Measurements from ENCODE around the gene HPCAL4. TPM values are rescaled to one million over a fixed set of nuclear protein-coding genes. Genes with fewer than 3 reads are reported as not detected.
A peak's percentile ranks its signal among the peaks of the same experiment; 100 is the strongest.

HPCAL4 gene
- total RNA-seq, 1 donor from 2014 or later, result 0.49 TPM

DNA sequence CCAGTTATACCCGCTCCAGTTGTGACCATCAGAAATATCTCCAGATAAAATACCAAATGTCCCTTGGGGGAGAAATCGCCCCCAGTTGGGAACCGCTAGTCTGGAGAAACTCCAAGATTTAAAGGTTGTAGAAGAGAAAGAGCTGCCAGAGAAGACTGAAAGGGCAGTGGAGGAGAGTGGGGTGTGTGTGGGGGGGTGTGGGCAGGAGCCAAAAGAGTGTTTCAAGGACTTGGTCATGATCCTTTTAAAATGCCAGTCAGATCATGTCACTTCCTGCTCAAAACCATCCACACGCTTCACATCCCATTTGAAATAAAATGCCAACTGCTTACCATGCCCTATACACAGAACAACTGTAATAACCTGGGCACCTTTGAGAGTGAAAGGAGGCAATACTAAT, 48.4 kb downstream of the HPCAL4 start:
- Histone ChIP-seq H3K27me3 (no peaks in the 10 kb centered on the region), H3K9me3 (no peaks in the 10 kb centered on the region), H3K4me1 (peaks cover 39% of the 10 kb centered on the region), H3K36me3 (no peaks in the 10 kb centered on the region), H3K4me3 (no peak overlapping the region), H3K27ac (no peak overlapping the region)
- TF ChIP-seq POLR2AphosphoS5 (IDR thresholded peaks at IDR 0.05; ENCODE audit: insufficient read depth in 1 of 2, low read depth in 1 of 2) (no peak), POLR2A (IDR thresholded peaks at IDR 0.05) (no peak)
- TF ChIP-seq, protein P1, sequence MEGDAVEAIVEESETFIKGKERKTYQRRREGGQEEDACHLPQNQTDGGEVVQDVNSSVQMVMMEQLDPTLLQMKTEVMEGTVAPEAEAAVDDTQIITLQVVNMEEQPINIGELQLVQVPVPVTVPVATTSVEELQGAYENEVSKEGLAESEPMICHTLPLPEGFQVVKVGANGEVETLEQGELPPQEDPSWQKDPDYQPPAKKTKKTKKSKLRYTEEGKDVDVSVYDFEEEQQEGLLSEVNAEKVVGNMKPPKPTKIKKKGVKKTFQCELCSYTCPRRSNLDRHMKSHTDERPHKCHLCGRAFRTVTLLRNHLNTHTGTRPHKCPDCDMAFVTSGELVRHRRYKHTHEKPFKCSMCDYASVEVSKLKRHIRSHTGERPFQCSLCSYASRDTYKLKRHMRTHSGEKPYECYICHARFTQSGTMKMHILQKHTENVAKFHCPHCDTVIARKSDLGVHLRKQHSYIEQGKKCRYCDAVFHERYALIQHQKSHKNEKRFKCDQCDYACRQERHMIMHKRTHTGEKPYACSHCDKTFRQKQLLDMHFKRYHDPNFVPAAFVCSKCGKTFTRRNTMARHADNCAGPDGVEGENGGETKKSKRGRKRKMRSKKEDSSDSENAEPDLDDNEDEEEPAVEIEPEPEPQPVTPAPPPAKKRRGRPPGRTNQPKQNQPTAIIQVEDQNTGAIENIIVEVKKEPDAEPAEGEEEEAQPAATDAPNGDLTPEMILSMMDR (IDR thresholded peaks at IDR 0.05), result no peak
- DNase-seq (ENCODE audit: extremely low spot score in 2 of 2), result no peak
- intact Hi-C loops (cut with DNase I), result no loop called here

DNA sequence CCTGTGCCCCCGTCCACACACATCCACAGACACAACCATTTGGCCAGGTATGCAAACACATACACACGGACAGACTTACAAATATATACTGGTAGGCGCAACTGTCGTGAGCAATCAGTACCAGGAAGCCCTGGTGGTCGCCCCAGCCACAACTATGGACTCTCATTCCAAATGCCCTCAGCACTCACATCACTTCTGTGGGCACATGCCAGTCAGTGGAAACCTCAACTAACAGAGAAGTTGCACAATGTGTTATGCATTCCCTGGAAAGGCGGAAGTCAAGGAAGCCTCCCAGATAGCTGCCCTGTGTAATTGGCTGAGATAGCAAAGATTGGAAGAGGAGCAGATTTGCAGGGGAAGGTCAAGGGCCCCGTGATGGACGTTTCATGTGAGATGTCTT, 50.4 kb downstream of the HPCAL4 start:
- no peaks in the 10 kb centered on the region for H3K27me3 ChIP-seq
- H3K4me3 ChIP-seq, result no peak overlapping the region
- no peak for DNase-seq (ENCODE audit: extremely low spot score in 2 of 2)
- H3K36me3 ChIP-seq, result no peaks in the 10 kb centered on the region
- intact Hi-C loops (cut with DNase I), result no loop called here
- TF ChIP-seq, protein P1 (IDR thresholded peaks at IDR 0.05), result no peak
- no peaks in the 10 kb centered on the region for H3K9me3 ChIP-seq
- H3K27ac ChIP-seq, result no peak overlapping the region
- peaks cover 20% of the 10 kb centered on the region for H3K4me1 ChIP-seq

DNA sequence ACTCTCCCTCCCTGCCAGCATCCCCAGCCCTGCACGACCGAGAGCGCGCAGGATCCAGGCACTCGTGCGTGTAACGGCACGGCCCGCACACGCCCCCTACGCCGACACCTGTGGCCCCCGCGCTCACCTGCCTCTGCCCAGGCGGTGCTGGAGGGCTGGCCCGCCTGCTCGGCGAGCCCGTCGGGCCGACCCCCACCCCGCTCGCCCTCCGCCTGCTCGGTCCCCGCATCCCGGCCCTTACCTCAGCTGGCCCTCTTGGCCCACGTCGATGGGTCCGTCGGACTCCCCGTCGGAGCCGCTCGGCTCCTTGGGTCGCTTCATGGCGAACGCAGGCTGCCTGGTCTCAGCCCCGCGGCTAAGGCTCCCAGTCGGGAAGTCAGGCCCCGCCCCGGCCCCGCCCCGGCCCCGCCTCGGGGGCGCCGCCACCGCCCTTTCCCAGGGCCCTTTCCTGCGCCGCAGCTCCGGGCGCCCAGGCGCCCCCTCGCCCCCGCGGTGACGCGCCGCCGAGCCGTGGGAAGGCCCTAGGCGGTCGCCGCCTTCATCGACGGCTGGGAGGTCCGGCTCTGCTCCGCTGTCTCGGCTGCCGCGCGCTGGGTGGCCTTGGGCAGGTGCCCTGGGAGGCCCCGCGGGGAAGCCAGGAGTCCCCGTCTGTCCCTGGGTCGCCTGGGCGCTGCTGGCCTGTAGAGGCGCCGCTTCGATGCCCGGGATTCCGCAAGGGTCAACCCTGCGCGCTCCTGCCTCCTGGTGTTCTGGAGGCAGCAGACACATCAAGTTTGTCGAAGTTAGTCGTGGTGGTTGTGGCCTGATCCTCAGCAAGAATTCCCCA, 51.7 kb downstream of the HPCAL4 start, which contains the start of gene HEYL:
Gene HEYL, minus strand, starts transcription at position 339 of the 826 bp plus-strand sequence. Its CDS starts 18 bp downstream, at position 321.
- Histone ChIP-seq H3K9me3 (no peaks in the 10 kb centered on the region), H3K36me3 (no peaks in the 10 kb centered on the region), H3K4me1 (peaks cover 9% of the 10 kb centered on the region), H3K27me3 (no peaks in the 10 kb centered on the region), H3K4me3 (peak within 1 kb of the TSS; percentile 38 to 45), H3K27ac (peak within 1 kb of the TSS; percentile 75)
- intact Hi-C loops (cut with DNase I), result no loop called here
- DNase-seq (ENCODE audit: extremely low spot score in 2 of 2), result no peak
- TF ChIP-seq POLR2A (IDR thresholded peaks at IDR 0.05) (no peak), POLR2AphosphoS5 (IDR thresholded peaks at IDR 0.05; ENCODE audit: insufficient read depth in 1 of 2, low read depth in 1 of 2) (peak in 1 of 2 donors; percentile 22)
- TF ChIP-seq, protein P1 (IDR thresholded peaks at IDR 0.05), result peak in 1 of 3 experiments; percentile 9

DNA sequence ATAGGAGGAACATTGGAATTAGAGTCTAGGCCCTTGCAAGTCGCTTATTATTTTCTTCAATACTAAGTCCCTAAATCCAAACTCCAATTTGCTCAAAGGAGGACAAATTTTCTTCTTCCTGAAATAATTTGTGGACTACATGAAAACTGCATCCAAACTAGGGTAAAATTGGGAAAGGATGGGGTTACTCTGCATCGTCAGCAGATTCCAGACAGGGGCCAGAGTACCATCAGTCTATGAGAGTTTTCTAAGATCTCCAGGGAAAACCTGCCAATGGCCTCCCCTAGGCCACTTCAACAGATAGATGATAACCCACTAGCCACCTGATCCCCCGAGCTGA, 52.3 kb downstream of the HPCAL4 start:
- no peaks in the 10 kb centered on the region for H3K27me3 ChIP-seq
- H3K36me3 ChIP-seq, result no peaks in the 10 kb centered on the region
- no peaks in the 10 kb centered on the region for H3K9me3 ChIP-seq
- peak overlapping the region; percentile 38 to 45 for H3K4me3 ChIP-seq
- intact Hi-C loops (cut with DNase I), result no loop called here
- peaks cover 9% of the 10 kb centered on the region for H3K4me1 ChIP-seq
- H3K27ac ChIP-seq, result peak overlapping the region; percentile 75
- no peak for DNase-seq (ENCODE audit: extremely low spot score in 2 of 2)
- no peak for TF ChIP-seq POLR2AphosphoS5 (IDR thresholded peaks at IDR 0.05; ENCODE audit: insufficient read depth in 1 of 2, low read depth in 1 of 2)
- TF ChIP-seq, protein P1 (IDR thresholded peaks at IDR 0.05), result no peak
- no peak for TF ChIP-seq POLR2A (IDR thresholded peaks at IDR 0.05)

DNA sequence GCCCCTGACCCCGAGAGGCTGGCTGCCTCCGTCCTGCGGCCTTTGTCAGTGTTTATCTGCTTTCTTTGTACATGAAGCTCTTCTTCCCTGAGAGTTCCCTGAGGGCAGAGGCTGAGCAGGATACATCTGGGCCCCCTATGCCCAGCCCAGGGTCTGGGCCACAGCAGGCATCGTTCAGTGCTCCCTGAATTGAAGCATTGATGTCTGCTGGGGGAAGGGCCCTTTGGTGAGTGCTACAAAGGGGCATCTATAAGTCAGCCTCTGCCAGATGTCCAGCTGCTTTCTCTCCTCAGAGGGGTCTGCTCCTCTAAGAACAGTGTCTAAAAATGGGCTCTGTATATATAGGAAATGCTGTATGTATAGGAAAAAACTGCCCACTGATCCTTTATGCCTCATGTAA, 53.9 kb downstream of the HPCAL4 start:
- H3K27me3 ChIP-seq, result no peaks in the 10 kb centered on the region

More for the DNA sequence above, 53.9 kb downstream of the HPCAL4 start:
- no peak for DNase-seq (ENCODE audit: extremely low spot score in 2 of 2)
- H3K4me1 ChIP-seq, result peaks cover 12% of the 10 kb centered on the region
- TF ChIP-seq, protein P1 (IDR thresholded peaks at IDR 0.05), result no peak
- no peak for TF ChIP-seq POLR2A (IDR thresholded peaks at IDR 0.05)
- no peak for TF ChIP-seq POLR2AphosphoS5 (IDR thresholded peaks at IDR 0.05; ENCODE audit: insufficient read depth in 1 of 2, low read depth in 1 of 2)
- peak overlapping the region; percentile 6 for H3K27ac ChIP-seq
- intact Hi-C loops (cut with DNase I), result no loop called here
- H3K9me3 ChIP-seq, result no peaks in the 10 kb centered on the region
- no peak overlapping the region for H3K4me3 ChIP-seq
- H3K36me3 ChIP-seq, result no peaks in the 10 kb centered on the region

All from vagina (tissue), 2 donors.